ENCODE results near the gene TGM4.

- TF ChIP-seq ELK4 (IDR thresholded peaks at IDR 0.05; ENCODE audit: borderline replicate concordance, low read depth, low read length): no peak
- TF ChIP-seq CTCF (tag by site-specific recombination; IDR thresholded peaks at IDR 0.05): no peak
- TF ChIP-seq ZBTB49 (tag by site-specific recombination; IDR thresholded peaks at IDR 0.05; ENCODE audit: low read depth): no peak
- TF ChIP-seq ZBTB20 (tag by site-specific recombination; IDR thresholded peaks at IDR 0.05): no peak
- no peak for TF ChIP-seq TCF7L2 (IDR thresholded peaks at IDR 0.05; ENCODE audit: borderline replicate concordance, low read depth, low read length)
- TF ChIP-seq ZNF114 (tag by site-specific recombination; IDR thresholded peaks at IDR 0.05): no peak
- TF ChIP-seq ZNF558 (tag by site-specific recombination; IDR thresholded peaks at IDR 0.05): no peak
- no peak for TF ChIP-seq REST (tag by site-specific recombination; IDR thresholded peaks at IDR 0.05)
- no peak for TF ChIP-seq MZF1 (tag by site-specific recombination; IDR thresholded peaks at IDR 0.05; ENCODE audit: borderline replicate concordance)
These were observed 31.2 kb downstream of the TGM4 start for GRCh38 chr3:44905446-44906157.

Data from HEK293 (cell line).